CD4-positive, alpha-beta T cell treated with Interleukin-2 at 100 ng/mL for 4 hours (primary cell): Measurements from ENCODE around the gene SLC5A5.
A peak's percentile ranks its signal among the peaks of the same experiment; 100 is the strongest.
"Not testable (repeated sequence)": the region's sequence is repeated elsewhere in the genome, so short reads cannot be mapped to it uniquely, and the experiment has no call there.

Experiments used
- DNase-seq: peaks from one replicate; pipeline ENCODE4 v3.0.0-alpha.2; 2020; ENCODE audit warnings: low spot score

The SLC5A5 gene

DNA sequence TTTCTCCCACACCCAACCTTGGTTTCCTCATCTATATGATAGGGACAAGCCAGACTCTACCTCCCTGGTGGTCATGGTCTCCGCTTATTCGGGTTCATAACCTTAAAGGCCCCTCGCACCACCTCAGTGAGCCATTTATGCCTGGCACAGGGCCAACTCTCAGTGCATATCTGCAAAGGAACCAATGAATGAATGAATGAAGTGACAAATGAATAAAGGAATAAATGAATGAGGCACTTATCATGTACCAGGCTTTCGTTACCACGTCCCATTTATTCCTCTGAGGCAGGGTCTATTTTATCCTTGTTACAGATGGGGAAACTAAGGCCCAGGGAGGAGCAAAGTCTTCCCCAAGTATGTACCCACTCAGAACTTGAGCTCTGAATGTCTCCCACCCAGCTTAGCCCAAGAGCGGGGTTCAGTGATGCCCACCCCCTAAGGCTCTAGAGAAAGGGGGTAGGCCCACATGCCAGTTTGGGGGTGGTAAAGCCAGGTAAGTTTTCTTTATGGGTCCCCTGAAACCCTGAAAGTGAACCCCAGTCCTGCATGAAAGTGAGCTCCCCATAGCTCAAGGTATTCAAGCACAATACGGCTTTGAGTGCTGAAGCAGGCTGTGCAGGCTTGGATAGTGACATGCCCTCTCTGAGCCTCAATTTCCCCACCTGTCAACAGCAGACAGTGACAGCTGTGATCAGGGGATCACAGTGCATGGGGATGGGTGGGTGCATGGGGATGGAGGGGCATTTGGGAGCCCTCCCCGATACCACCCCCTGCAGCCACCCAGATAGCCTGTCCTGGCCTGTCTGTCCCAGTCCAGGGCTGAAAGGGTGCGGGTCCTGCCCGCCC lies 490 bp upstream of the SLC5A5 start:
- DNase-seq = no peak

DNA sequence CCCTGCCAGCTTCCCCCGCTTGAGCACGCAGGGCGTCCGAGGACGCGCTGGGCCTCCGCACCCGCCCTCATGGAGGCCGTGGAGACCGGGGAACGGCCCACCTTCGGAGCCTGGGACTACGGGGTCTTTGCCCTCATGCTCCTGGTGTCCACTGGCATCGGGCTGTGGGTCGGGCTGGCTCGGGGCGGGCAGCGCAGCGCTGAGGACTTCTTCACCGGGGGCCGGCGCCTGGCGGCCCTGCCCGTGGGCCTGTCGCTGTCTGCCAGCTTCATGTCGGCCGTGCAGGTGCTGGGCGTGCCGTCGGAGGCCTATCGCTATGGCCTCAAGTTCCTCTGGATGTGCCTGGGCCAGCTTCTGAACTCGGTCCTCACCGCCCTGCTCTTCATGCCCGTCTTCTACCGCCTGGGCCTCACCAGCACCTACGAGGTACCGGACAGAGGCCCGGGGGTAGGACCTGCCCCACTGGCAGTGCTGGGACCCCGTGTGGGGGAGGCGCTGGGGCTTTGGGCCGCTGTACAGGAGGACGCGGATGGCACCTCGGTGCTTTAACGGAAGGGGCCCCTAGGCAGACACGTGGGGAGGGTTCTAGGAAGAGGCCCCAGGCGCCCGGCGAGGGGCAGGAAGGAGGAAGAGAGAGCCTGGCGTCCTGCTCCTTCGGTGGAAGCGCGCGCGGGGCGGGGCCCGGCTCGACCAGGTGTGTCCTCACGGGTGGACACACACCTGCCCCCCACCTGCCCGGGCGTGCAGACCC lies 681 bp downstream of the SLC5A5 start:
- peak; percentile 52 for DNase-seq

- peak; percentile 53 for DNase-seq
Measured at GRCh38 chr19:17873786-17874757, 2.3 kb downstream of the SLC5A5 start.

- no peak for DNase-seq
Measured at GRCh38 chr19:17874758-17875135, 3.0 kb downstream of the SLC5A5 start.

DNA sequence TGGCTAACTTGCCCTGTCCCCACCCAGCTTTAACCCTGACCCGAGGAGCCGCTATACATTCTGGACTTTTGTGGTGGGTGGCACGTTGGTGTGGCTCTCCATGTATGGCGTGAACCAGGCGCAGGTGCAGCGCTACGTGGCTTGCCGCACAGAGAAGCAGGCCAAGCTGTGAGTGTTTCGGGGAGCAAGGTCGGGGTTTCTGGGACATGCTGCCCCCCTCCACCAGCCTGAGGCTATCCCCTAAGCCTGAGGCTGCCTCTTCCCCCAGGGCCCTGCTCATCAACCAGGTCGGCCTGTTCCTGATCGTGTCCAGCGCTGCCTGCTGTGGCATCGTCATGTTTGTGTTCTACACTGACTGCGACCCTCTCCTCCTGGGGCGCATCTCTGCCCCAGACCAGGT lies 6.0 kb downstream of the SLC5A5 start:
- DNase-seq = no peak

DNA sequence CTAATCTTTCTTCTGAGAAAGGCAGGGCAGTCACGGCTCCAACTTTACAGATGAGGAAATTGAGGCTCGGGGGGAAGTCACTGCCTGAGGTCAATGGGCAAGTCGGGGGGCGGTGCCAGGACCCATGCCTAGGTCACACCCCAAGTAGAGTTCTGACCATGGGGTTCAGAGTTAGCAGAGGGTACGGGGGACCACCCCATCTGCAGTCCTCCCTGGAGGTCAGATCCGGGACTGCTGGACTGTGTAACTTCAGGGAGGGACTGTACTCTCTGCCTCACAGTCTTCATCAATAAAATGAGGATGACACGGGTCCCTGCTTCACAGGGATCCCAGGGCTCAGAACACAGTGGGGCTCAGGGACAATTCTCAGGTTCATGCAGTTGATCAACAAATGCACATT lies 7.7 kb downstream of the SLC5A5 start:
- DNase-seq = no peak

DNA sequence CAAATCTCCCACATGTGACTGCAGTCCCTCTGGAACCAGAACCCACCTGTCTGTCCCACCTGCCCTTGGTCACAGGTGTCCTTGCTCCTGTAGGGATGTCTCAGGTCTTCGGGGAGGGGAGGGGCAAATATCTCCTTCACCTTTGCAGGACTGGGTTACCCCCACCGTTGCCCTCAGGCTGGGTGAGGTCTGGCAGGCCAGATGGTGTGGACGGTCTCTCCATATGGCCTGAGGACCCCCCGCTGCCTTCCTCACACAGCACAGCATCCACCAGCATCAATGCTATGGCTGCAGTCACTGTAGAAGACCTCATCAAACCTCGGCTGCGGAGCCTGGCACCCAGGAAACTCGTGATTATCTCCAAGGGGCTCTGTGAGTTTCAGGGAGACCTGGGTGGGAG lies 10.0 kb downstream of the SLC5A5 start:
- DNase-seq = no peak

GRCh38 chr19:17883627-17884410 lies 12.1 kb downstream of the SLC5A5 start:
- no peak for DNase-seq

DNA sequence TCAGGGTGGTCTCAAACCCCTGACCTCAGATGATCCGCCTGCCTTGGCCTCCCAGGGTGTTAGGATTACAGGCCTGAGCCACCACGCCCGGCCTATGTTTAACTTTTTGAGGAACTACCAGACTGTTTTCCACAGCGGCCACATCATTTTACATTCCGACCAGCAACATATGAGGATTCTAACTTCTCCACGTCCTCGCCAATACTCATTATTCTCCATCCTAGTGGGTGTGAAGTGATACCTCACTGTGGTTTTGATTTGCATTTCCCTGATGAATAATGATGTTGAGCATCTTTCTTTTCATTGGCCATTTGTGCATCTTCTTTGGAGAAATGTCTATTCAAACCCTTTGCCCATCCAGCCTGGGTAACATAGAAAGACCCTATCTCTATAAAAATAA lies 14.8 kb downstream of the SLC5A5 start:
- no peak for DNase-seq

GRCh38 chr19:17887221-17887620 lies 15.5 kb downstream of the SLC5A5 start:
- DNase-seq = not testable (repeated sequence)

DNA sequence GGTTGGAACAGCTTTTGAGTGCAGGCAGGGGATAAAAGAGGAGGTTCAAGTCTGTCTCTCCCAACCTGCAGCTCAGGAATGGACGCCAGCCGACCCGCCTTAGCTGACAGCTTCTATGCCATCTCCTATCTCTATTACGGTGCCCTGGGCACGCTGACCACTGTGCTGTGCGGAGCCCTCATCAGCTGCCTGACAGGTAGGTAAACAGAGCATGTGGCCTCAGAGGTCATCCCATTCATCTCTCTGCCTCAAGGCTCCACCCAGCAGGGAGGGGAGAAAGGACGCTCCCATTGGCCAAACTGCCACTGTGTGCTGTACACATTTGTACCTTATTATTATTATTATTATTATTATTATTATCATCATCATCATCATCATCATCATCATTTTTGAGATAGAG lies 16.5 kb downstream of the SLC5A5 start:
- no peak for DNase-seq

DNA sequence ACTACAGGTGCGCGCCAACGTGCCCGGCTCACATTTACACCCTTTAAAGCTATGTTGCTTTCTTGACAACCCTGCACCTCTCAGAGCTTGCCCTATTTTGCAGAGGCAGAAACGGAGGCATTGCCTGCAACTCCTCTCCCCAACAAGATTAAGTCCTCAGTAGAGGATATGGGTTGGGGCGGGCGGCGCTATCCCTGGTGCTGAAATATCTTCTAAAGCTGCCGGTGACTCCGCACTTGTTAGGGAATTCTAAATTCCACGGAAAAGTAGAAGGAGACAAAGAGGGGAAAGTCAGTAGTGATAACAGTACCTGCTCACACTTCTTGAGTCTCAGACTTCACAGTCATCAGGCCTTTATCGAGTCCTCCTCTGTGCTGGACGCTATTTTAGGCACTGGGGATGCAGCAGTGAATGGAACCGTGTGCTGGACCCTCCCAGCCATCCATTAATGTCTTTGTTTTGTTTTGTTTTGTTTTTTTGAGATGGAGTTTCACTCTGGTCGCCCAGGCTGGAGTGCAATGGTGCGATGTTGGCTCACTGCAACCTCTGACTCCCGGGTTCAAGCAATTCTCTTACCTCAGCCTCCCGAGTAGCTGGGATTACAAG lies 18.0 kb downstream of the SLC5A5 start:
- no peak for DNase-seq

DNA sequence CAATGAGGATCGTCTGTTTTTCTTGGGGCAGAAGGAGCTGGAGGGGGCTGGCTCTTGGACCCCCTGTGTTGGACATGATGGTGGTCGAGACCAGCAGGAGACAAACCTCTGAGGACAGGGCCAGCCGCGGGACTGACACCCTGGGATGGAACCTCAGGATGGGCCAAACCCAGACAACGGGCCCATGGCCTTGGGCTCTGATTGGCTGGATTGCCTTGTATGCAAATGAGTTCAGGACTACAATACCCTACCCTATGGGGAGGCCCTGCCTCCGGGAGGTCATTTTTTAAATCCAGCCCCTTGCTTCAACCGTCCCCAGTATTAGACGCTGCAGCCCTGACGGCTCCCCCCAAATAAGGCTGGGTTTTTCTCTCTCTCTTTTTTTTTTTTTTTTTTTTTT lies 22.0 kb downstream of the SLC5A5 start:
- DNase-seq = no peak

DNA sequence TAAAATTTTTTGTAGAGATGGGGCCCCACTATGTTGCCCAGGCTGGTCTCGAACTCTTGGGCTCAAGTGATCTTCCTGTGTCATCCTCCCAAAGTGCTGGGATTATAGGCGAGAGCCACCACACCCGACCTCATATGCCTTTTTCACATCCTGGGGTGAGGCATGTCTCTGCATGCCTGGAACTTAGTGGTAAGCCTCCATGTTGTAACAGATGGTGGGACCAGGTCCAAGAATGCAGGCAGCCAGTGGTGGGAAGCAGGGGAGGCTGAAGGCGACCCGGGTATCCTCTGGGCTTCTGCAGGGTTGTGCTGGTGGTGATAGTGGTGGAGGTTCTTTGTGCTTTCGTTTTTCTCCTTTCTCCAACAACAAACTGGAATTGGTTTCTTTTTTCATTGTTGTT lies 31.0 kb downstream of the SLC5A5 start:
- no peak for DNase-seq

DNA sequence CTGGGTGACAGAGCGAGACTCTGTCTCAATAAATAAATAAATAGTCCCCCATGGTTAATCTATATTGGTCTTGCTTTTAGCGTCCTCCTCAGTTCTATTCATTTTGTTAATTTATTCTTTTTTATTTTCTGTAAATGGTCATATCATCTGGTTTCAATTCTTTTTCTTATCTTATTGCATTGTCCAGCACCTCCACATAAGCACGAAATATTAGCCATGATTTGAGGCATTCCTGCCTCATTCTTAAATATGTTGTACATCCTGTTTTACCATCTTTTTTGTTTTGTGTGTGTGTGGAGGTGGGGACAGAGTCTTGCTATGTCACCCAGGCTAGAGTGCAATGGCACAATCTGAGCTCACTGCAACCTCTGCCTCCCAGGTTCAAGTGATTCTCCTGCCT lies 36.5 kb downstream of the SLC5A5 start:
- no peak for DNase-seq

GRCh38 chr19:17909003-17909732 lies 37.4 kb downstream of the SLC5A5 start:
- no peak for DNase-seq

- DNase-seq = no peak
Measured at GRCh38 chr19:17910791-17911360, 39.1 kb downstream of the SLC5A5 start.

- no peak for DNase-seq
Measured at GRCh38 chr19:17915940-17916593, 44.3 kb downstream of the SLC5A5 start.

DNA sequence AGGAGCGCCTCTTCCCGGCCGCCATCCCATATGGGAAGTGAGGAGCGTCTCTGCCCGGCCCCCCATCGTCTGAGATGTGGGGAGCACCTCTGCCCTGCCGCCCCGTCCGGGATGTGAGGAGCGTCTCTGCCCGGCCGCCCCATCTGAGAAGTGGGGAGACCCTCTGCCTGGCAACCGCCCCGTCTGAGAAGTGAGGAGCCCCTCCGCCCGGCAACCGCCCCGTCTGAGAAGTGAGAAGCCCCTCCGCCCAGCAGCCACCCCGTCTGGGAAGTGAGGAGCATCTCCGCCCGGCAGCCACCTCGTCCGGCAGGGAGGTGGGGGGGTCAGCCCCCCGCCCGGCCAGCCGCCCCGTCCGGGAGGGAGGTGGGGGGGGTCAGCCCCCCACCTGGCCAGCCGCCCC lies 46.4 kb downstream of the SLC5A5 start:
- DNase-seq = not testable (repeated sequence)
